ENCODE data around the gene TDRD12.

DNA sequence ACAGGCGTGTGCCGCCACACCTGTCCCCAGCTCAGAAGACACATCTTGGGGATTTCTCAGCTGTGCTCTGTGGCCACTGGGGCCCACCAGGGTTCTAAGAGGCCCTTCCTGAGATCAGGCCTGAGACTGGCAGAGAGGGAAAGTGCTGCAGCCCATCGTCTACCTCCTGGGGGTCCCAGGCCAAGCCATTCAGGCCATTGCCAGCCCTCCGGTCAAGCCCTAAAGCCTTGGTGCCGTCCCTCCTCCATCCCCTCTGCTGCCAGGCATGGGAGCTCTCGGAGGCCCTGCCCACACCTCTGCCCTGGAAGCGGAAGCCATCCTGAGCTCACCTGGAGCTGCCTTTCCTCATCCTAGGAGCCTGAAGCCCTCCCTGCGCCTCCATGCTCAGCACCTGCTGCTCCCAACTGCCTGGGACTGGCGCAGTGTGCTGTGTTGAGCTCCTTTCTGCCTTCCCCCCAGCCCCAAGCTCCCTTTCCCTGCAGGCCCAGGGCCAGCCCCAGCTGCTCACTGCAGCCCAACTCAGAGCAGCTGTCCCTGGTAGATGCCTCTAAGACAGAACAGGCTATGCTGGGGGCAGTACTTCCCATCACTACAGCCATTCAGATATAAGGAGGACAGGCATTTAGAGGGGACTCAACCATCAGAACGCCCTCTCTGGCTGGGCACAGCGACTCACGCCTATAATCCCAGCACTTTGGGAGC is 147.1 kb downstream of the TDRD12 start:
- no peak for TF ChIP-seq CTCF (IDR thresholded peaks at IDR 0.05)
- no peak for TF ChIP-seq ZFX (IDR thresholded peaks at IDR 0.05; ENCODE audit: borderline replicate concordance)
